ENCODE results near the gene EFTUD2.

Gene EFTUD2

GRCh38 chr17:44848961-44849489 is 50.2 kb downstream of the EFTUD2 start:
- Histone ChIP-seq H2BK120ac (ENCODE audit: insufficient read depth, low read length, poor library complexity) (no peak overlapping the region), H3K9me3 (ENCODE audit: insufficient read depth, low read depth, low read length) (no peaks in the 10 kb centered on the region), H4K12ac (ENCODE audit: low read depth, low read length) (no peak overlapping the region), H3K4ac (ENCODE audit: low read depth, low read length) (no peak overlapping the region), H3K27ac (ENCODE audit: low read depth, low read length) (no peak overlapping the region), H3K79me2 (ENCODE audit: control insufficient read depth, insufficient read depth, low read length, poor library complexity) (no peaks in the 10 kb centered on the region), H2BK5ac (ENCODE audit: low read depth, low read length, poor library complexity) (no peak overlapping the region), H2AK5ac (ENCODE audit: low read length) (no peak overlapping the region), H4K91ac (ENCODE audit: low read depth, low read length) (no peak overlapping the region), H3K18ac (ENCODE audit: low read length) (no peak overlapping the region), H3K4me3 (ENCODE audit: low read depth, low read length) (no peak overlapping the region), H2AFZ (ENCODE audit: insufficient read depth, low read length, poor library complexity) (no peak overlapping the region), H4K8ac (ENCODE audit: low read depth, low read length) (no peak overlapping the region), H3K27me3 (ENCODE audit: insufficient read depth, low read length) (no peaks in the 10 kb centered on the region), H3K14ac (ENCODE audit: low read length) (no peak overlapping the region), H3K79me1 (ENCODE audit: low read length) (no peaks in the 10 kb centered on the region), H3K36me3 (ENCODE audit: control insufficient read depth in 1 of 2, insufficient read depth in 2 of 2, low read length in 2 of 2) (peaks cover 32 to 40% of the 10 kb centered on the region in 2 experiments), H3K23ac (ENCODE audit: low read length) (no peak overlapping the region), H3K4me2 (ENCODE audit: low read length) (no peak overlapping the region), H2BK12ac (ENCODE audit: low read length) (no peak overlapping the region), H3K9ac (ENCODE audit: low read length) (no peak overlapping the region), H3K4me1 (ENCODE audit: control insufficient read depth in 1 of 2, insufficient read depth in 2 of 2, low read length in 2 of 2) (no peaks in the 10 kb centered on the region)
- DNase-seq, result no peak
- no CpG with 5 or more reads among the region's 12 CpGs for WGBS (ENCODE audit: extremely low coverage, insufficient coverage, insufficient read length)

GRCh38 chr17:44848257-44848795 is 50.9 kb downstream of the EFTUD2 start:
- no peaks in the 10 kb centered on the region for H3K79me1 ChIP-seq (ENCODE audit: low read length)
- H3K27me3 ChIP-seq (ENCODE audit: insufficient read depth, low read length), result no peaks in the 10 kb centered on the region
- H3K4me2 ChIP-seq (ENCODE audit: low read length), result no peak overlapping the region
- no peak overlapping the region for H3K27ac ChIP-seq (ENCODE audit: low read depth, low read length)
- H3K4ac ChIP-seq (ENCODE audit: low read depth, low read length), result no peak overlapping the region
- no peak overlapping the region for H3K18ac ChIP-seq (ENCODE audit: low read length)
- H4K91ac ChIP-seq (ENCODE audit: low read depth, low read length), result no peak overlapping the region
- no peak for DNase-seq
- H3K4me1 ChIP-seq (ENCODE audit: control insufficient read depth in 1 of 2, insufficient read depth in 2 of 2, low read length in 2 of 2), result no peaks in the 10 kb centered on the region
- H3K9ac ChIP-seq (ENCODE audit: low read length), result no peak overlapping the region
- H2AK5ac ChIP-seq (ENCODE audit: low read length), result no peak overlapping the region
- no peak overlapping the region for H3K14ac ChIP-seq (ENCODE audit: low read length)
- H3K36me3 ChIP-seq (ENCODE audit: control insufficient read depth in 1 of 2, insufficient read depth in 2 of 2, low read length in 2 of 2), result peaks cover 28 to 35% of the 10 kb centered on the region in 2 experiments
- no peak overlapping the region for H2AFZ ChIP-seq (ENCODE audit: insufficient read depth, low read length, poor library complexity)
- H4K12ac ChIP-seq (ENCODE audit: low read depth, low read length), result no peak overlapping the region
- H3K79me2 ChIP-seq (ENCODE audit: control insufficient read depth, insufficient read depth, low read length, poor library complexity), result no peaks in the 10 kb centered on the region
- H2BK5ac ChIP-seq (ENCODE audit: low read depth, low read length, poor library complexity), result no peak overlapping the region
- no peak overlapping the region for H2BK12ac ChIP-seq (ENCODE audit: low read length)
- no CpG with 5 or more reads among the region's 6 CpGs for WGBS (ENCODE audit: extremely low coverage, insufficient coverage, insufficient read length)
- no peak overlapping the region for H3K4me3 ChIP-seq (ENCODE audit: low read depth, low read length)
- no peak overlapping the region for H2BK120ac ChIP-seq (ENCODE audit: insufficient read depth, low read length, poor library complexity)
- no peak overlapping the region for H3K23ac ChIP-seq (ENCODE audit: low read length)
- H4K8ac ChIP-seq (ENCODE audit: low read depth, low read length), result no peak overlapping the region
- H3K9me3 ChIP-seq (ENCODE audit: insufficient read depth, low read depth, low read length), result no peaks in the 10 kb centered on the region

- H4K91ac ChIP-seq (ENCODE audit: low read depth, low read length), result no peak within 1 kb of the TSS
- no peak within 1 kb of the TSS for H3K14ac ChIP-seq (ENCODE audit: low read length)
- no peak within 1 kb of the TSS for H2BK12ac ChIP-seq (ENCODE audit: low read length)
- H2AK5ac ChIP-seq (ENCODE audit: low read length), result no peak within 1 kb of the TSS
- H2BK120ac ChIP-seq (ENCODE audit: insufficient read depth, low read length, poor library complexity), result no peak within 1 kb of the TSS
- no peak within 1 kb of the TSS for H3K4me3 ChIP-seq (ENCODE audit: low read depth, low read length)
- no peak within 1 kb of the TSS for H3K27ac ChIP-seq (ENCODE audit: low read depth, low read length)
- no peak within 1 kb of the TSS for H3K4me2 ChIP-seq (ENCODE audit: low read length)
- no peak within 1 kb of the TSS for H2AFZ ChIP-seq (ENCODE audit: insufficient read depth, low read length, poor library complexity)
- no peak within 1 kb of the TSS for H2BK5ac ChIP-seq (ENCODE audit: low read depth, low read length, poor library complexity)
- no peak within 1 kb of the TSS for H4K12ac ChIP-seq (ENCODE audit: low read depth, low read length)
- H3K79me1 ChIP-seq (ENCODE audit: low read length), result no peaks in the 10 kb centered on the region
- no peak for DNase-seq
- H3K27me3 ChIP-seq (ENCODE audit: insufficient read depth, low read length), result no peaks in the 10 kb centered on the region
- no peak within 1 kb of the TSS for H3K4ac ChIP-seq (ENCODE audit: low read depth, low read length)
- no peak within 1 kb of the TSS for H3K18ac ChIP-seq (ENCODE audit: low read length)
- peaks cover 22 to 31% of the 10 kb centered on the region in 2 experiments for H3K36me3 ChIP-seq (ENCODE audit: control insufficient read depth in 1 of 2, insufficient read depth in 2 of 2, low read length in 2 of 2)
- H3K9ac ChIP-seq (ENCODE audit: low read length), result no peak within 1 kb of the TSS
- H3K4me1 ChIP-seq (ENCODE audit: control insufficient read depth in 1 of 2, insufficient read depth in 2 of 2, low read length in 2 of 2), result peaks cover 0 to 3% of the 10 kb centered on the region in 2 experiments
- H3K79me2 ChIP-seq (ENCODE audit: control insufficient read depth, insufficient read depth, low read length, poor library complexity), result no peaks in the 10 kb centered on the region
- no CpG with 5 or more reads among the region's 2 CpGs for whole genome bisulfite sequencing (ENCODE audit: extremely low coverage, insufficient coverage, insufficient read length)
- no peak within 1 kb of the TSS for H4K8ac ChIP-seq (ENCODE audit: low read depth, low read length)
- H3K23ac ChIP-seq (ENCODE audit: low read length), result no peak within 1 kb of the TSS
- no peaks in the 10 kb centered on the region for H3K9me3 ChIP-seq (ENCODE audit: insufficient read depth, low read depth, low read length)
These were observed 51.7 kb downstream of the EFTUD2 start, which contains the start of gene HIGD1B for GRCh38 chr17:44847586-44847985. Gene HIGD1B (plus strand): TSS chr17:44847883. CDS start chr17:44848153, 270 bp downstream.

- H3K27me3 ChIP-seq (ENCODE audit: insufficient read depth, low read length), result no peaks in the 10 kb centered on the region
- H3K36me3 ChIP-seq (ENCODE audit: control insufficient read depth in 1 of 2, insufficient read depth in 2 of 2, low read length in 2 of 2), result peaks cover 13 to 20% of the 10 kb centered on the region in 2 experiments
- H3K4ac ChIP-seq (ENCODE audit: low read depth, low read length), result no peak overlapping the region
- no peaks in the 10 kb centered on the region for H3K79me1 ChIP-seq (ENCODE audit: low read length)
- no peaks in the 10 kb centered on the region for H3K9me3 ChIP-seq (ENCODE audit: insufficient read depth, low read depth, low read length)
- H3K18ac ChIP-seq (ENCODE audit: low read length), result no peak overlapping the region
- peaks cover 0 to 4% of the 10 kb centered on the region in 2 experiments for H3K4me1 ChIP-seq (ENCODE audit: control insufficient read depth in 1 of 2, insufficient read depth in 2 of 2, low read length in 2 of 2)
- H3K79me2 ChIP-seq (ENCODE audit: control insufficient read depth, insufficient read depth, low read length, poor library complexity), result no peaks in the 10 kb centered on the region
- no peak overlapping the region for H3K14ac ChIP-seq (ENCODE audit: low read length)
- no peak overlapping the region for H4K12ac ChIP-seq (ENCODE audit: low read depth, low read length)
- no peak overlapping the region for H2BK5ac ChIP-seq (ENCODE audit: low read depth, low read length, poor library complexity)
- no peak overlapping the region for H2BK120ac ChIP-seq (ENCODE audit: insufficient read depth, low read length, poor library complexity)
- no peak overlapping the region for H4K91ac ChIP-seq (ENCODE audit: low read depth, low read length)
- no peak overlapping the region for H3K9ac ChIP-seq (ENCODE audit: low read length)
- no peak overlapping the region for H3K4me3 ChIP-seq (ENCODE audit: low read depth, low read length)
- H3K23ac ChIP-seq (ENCODE audit: low read length), result no peak overlapping the region
- no peak for DNase-seq
- H2AK5ac ChIP-seq (ENCODE audit: low read length), result no peak overlapping the region
- H4K8ac ChIP-seq (ENCODE audit: low read depth, low read length), result no peak overlapping the region
- no peak overlapping the region for H3K4me2 ChIP-seq (ENCODE audit: low read length)
- no peak overlapping the region for H3K27ac ChIP-seq (ENCODE audit: low read depth, low read length)
- no CpG with 5 or more reads among the region's 8 CpGs for WGBS (ENCODE audit: extremely low coverage, insufficient coverage, insufficient read length)
- H2BK12ac ChIP-seq (ENCODE audit: low read length), result no peak overlapping the region
- H2AFZ ChIP-seq (ENCODE audit: insufficient read depth, low read length, poor library complexity), result no peak overlapping the region
These were observed 53.0 kb downstream of the EFTUD2 start for GRCh38 chr17:44846206-44846605.
